Measurements from ENCODE around the gene COLGALT1.
"Not testable (repeated sequence)": the region's sequence is repeated elsewhere in the genome, so short reads cannot be mapped to it uniquely, and the experiment has no call there.

Gene COLGALT1

GRCh38 chr19:17534767-17535166 lies 20.7 kb upstream of the COLGALT1 start:
- DNase-seq: no peak

GRCh38 chr19:17536955-17537354 lies 18.5 kb upstream of the COLGALT1 start:
- DNase-seq: no peak

- peak; percentile 39 to 63 for DNase-seq
Measured at GRCh38 chr19:17538684-17539237, 16.7 kb upstream of the COLGALT1 start.

- DNase-seq: peak; percentile 97 to 98
Measured at GRCh38 chr19:17539238-17540117, 16.0 kb upstream of the COLGALT1 start.

DNA sequence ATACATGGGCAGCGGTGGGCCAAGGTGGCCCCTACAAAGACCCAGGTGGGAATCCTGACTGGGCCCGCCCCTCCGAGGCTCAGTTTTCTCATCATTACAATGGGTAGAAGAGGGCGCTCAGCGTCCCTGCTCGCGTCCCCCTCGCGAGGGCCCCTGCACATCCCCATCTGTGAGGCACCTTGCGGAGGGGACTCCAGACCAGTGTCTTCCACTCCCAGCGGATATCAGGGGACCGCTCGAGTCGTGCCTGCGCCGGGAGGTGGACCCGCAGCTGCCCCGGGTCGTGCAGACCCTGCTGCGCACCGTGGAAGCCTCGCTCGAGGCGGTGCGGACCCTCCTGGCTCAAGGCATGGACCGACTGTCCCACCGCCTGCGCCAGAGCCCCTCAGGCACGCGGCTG lies 15.3 kb upstream of the COLGALT1 start:
- DNase-seq: no peak

- DNase-seq: no peak
Measured at GRCh38 chr19:17541184-17541759, 14.2 kb upstream of the COLGALT1 start.

- no peak for DNase-seq
Measured at GRCh38 chr19:17542042-17542441, 13.4 kb upstream of the COLGALT1 start.

DNA sequence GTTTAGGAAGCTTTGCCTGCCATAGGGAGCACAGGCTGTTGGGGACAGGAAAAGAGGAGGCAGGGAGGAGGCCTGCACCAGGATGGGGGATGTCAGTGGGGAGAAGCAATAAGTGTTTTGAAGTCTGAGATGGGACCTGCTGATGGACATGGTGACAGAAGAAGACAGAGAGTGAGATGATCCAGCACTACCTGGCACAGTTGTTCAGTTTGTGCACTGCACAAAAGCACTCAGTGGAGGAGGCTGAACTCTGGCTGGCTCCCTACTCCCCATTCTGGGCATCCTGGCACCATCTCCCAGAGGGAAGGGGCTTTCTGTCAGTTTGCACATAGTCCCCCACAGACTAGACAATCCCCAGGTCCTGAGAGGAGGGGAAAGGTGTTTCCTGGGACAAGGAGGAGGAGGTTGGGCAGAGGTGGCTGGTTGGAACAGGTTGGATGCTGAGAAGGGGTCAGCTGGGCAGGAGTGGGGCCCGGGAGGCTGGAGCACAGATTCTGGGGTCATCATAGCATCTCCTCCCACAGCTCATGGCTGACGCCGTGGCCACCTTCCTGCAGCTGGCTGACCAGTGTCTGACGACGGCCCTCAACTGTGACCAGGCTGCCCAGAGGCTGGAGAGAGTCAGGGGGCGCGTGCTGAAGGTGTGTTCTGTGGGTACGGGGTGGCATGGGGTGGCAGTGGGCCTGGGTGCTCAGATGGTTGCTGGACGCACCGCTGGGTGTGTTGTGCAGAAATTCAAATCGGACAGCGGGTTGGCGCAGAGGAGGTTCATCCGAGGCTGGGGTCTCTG lies 12.5 kb upstream of the COLGALT1 start:
- no peak for DNase-seq

DNA sequence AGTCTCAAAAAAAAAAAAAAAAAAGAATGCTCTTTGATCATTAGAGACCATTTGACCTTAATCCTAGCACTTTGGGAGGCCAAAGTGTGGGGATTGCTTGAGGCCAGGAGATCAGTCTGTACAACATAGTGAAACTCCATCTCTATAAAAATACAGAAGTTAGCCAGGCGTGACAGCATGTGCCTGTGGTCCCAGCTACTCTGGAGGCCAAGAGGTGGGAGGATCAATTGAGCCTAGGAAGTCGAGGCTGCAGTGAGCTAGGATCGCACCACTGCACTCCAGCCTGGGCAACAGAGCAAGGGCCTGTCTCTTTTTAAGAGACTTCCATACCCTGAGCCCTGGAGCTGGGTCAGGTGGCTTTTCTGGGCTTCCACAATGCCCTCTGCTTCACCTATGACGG lies 11.5 kb upstream of the COLGALT1 start:
- DNase-seq: peak; percentile 62 to 72

DNA sequence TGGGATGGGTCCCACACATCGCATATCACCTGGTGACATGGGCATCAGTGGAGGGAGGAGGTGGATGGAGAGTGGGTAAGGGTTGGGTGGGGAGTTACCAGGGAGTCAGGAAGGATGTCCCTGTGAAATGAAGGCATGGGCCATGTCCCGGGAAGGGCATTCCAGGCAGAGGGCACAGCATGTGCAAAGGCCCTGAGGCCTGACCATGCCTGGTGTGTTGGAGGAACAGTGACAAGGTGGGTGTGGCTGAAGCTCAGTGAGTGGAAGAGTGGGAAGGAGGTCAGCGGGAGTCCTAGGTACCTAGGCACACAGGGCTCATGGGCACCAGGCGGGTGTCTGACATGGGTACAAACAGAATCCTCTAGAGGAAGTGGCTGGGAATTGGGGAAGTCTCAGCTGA lies 11.0 kb upstream of the COLGALT1 start:
- no peak for DNase-seq

DNA sequence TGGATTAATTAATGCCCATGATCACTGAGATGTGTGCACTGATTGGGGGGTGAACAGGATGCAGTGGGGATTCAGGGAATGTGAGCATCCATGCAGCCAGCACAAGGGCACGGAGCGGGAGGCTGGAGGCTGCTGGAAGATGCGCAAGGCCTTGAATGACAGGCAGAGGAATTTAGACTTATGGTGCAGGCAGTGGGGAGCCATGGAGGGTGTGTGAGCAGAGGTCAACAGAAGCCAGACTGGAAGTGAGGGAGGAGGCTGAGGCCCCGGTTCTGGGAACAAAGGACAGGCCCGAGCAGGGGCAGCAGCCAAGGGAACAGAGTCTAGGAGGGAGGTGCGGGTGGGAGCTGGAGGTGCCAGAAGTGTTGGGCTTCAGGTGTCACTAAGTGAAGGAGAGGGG lies 7.3 kb upstream of the COLGALT1 start:
- no peak for DNase-seq

DNA sequence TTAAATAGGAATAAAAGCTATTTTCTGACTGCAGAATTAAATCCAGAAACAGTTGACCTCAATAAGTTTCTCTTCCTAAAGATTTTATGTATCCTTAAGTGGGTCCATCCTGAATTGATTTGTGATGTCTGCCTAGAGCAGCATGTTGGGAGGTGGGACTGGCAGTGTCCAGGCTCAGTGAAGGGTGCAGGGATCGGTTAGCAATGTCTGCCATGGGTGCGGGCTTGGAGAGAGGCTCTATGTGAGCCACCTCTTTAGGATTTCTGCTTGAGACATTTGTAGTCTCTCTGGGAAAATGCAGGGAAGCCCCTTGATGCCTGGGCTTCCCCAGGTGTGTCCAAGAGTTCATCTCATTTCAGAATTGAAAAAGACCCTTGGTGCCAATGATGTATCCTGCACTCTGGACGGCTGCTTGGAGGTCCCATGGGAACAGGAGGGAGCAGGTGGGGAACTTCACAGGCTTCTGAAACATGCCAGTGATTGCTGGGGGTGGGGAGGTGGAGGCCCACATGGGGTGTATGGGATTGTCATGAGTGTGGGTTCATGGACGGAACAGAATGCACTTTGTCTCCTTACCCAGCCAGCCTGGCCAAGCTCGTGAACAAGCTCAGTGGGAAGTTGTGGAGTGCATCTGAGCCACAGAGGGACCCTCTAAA lies 6.2 kb upstream of the COLGALT1 start:
- DNase-seq: no peak

GRCh38 chr19:17550076-17550667 lies 5.3 kb upstream of the COLGALT1 start:
- DNase-seq: no peak

- DNase-seq: not testable (repeated sequence)
Measured at GRCh38 chr19:17552735-17553134, 2.7 kb upstream of the COLGALT1 start.

DNA sequence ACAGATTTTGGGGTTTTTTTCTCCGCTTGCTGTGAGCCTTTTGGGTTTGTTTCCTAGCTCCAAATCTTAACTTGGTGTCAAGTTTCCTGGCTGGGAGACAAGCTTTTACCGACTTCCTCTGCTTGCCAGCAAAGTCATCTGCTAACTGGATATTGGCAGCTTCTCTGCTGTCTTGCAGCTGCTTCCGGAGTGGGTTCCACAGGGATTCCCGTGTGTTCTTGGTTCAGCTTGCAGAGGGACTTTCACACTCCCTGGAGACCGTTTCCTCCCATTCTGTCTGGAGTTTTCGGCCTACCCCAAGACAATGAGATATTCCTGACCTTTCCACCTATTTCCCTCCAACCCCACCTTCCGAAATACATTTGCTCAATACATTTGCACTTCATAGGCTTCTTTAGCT lies 2.2 kb upstream of the COLGALT1 start:
- peak; percentile 36 to 50 for DNase-seq

DNA sequence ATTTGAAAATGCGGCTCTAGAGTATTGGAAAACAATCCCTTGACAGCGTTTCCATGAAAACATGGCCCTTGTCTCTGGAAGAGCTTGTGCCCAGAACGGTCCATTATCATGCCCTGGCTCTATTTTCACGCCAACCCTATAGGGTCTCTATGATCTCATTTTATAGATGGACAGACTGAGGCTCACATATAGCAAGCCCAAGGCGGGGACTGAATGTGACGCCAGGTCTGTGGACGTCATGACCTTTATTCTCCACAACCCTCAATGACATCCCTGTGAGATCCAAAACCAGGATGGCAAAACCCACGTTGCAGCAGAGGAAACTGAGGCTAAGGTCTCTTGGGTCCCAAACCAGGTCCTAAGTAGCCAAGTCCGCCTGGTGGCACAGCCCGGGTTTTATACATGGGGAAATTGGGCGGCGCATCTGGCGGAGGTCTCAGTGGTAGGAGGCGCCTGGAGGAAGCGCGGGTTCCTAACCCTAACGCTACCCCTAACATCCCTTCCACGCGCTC lies 425 bp upstream of the COLGALT1 start:
- no peak for DNase-seq

DNA sequence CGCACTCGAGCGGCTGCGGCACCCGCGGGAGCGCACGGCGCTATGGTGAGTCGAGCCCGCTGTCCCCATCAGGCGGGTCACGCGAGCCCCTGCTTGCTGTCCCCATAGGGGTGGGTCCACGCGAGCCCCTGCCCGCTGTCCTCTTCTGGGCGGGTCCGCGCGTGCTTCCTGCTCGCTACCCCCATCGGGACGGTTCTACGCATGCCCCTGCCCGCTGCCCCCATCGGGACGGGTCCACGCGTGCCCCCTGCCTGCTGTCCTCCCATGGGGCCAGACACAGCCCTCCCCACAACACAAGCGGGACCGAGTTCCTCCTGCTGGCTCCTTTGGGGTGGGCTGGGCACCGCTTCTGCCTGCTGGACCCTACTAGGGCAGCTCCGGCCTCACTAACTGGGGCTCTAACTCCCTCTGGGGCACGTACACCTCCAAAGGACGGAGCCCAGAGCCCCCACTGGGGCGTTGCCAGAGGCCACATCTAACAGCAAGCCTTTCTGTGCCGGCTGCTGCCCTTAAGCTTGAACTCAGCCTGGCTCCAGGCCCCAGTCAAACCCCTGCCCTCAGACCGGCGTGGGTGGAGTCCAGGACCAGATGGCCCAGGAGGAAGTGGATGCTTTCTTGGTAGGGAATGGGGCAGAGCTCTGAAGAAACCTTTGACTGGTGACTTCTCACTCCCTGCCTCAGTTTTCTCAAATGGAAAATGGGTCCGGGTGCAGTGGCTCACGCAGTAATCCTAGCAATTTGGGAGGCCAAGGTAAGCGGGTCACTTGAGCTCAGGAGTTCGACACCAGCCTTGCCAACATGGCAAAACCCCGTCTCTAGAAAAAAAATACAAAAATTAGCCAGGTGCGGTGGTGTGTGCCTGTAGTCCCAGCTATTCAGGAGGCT lies 722 bp downstream of the COLGALT1 start:
- DNase-seq: peak; percentile 91 to 94

- DNase-seq: no peak
Measured at GRCh38 chr19:17556995-17557394, 1.5 kb downstream of the COLGALT1 start.

DNA sequence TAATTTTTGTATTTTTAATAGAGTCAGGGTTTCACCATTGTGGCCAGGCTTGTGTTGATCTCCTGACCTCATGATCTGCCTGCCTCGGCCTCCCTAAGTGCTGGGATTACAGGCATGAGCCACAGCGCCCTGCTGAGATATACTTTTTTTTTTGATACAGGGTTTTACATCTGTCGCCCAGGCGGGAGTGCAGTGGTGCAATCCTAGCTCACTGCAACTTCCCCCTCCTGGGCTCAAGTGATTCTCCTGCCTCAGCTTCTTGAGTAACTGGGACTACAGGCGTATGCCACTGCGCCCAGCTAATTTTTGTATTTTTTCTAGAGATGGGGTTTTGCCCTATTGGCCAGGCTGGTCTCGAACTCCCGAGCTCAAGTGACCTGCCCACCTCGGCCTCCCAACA lies 2.0 kb downstream of the COLGALT1 start:
- DNase-seq: peak; percentile 90 to 92

DNA sequence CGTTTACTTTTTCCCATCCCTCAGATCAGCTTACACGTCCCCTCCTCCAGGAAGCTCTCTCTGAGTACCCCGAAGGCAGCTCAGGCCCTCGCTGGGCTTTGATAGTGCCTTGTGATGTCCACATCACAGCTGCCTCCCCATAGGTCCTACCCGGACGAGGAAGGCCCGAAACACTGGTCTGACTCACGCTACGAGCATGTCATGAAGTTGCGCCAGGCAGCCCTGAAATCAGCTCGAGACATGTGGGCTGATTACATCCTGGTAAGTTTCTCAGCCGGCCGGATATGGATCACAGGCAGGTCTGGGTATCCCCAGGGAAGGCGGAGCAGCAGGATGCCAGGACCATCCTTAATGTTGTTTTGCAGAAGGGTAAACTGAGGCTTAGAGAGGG lies 4.8 kb downstream of the COLGALT1 start:
- peak; percentile 97 to 99 for DNase-seq

- DNase-seq: no peak
Measured at GRCh38 chr19:17562097-17562496, 6.6 kb downstream of the COLGALT1 start.
